Right lobe of liver (tissue), 6 donors: ENCODE results near the gene MCC. TPM values are rescaled to one million over a fixed set of nuclear protein-coding genes. Genes with fewer than 3 reads are reported as not detected.
A peak's percentile ranks its signal among the peaks of the same experiment; 100 is the strongest.

Source experiments
- ATAC-seq, 4 donors: fragments of 200-7000 bp; cut with Tn5 transposase; one replicate each; pipeline ENCODE4 v1.9.1; 2020; ENCODE audit warnings: mild to moderate bottlenecking in 4 of 4, moderate library complexity in 4 of 4
- DNase-seq, 3 donors: peaks; one replicate each; pipeline ENCODE4 v3.0.0-alpha.2; 2020
- H3K27ac ChIP-seq, 3 donors: fragments of 200-600 bp; one replicate each; pipeline ENCODE4 v1.8.0; 2022
- H3K27me3 ChIP-seq, 2 donors: fragments of 200-600 bp; one replicate each; pipeline ENCODE4 v1.8.0; 2022
- H3K36me3 ChIP-seq, 4 donors: fragments of 200-600 bp; sonication (generic) in 1 of 4; one replicate each; pipeline versions ENCODE4 v1.5.1 to v1.8.0; 2017 to 2022; ENCODE audit warnings: control low read depth in 1 of 4
- H3K4me1 ChIP-seq, 4 donors: fragments of 200-600 bp; sonication (generic) in 1 of 4; one replicate each; pipeline versions ENCODE4 v1.5.1 to v1.8.0; 2017 to 2022; ENCODE audit warnings: control low read depth in 1 of 4
- H3K4me3 ChIP-seq, 3 donors: fragments of 200-600 bp; one replicate each; pipeline ENCODE4 v1.8.0; 2022
- H3K9me3 ChIP-seq, 4 donors: fragments of 200-600 bp; sonication (generic) in 1 of 4; one replicate each; pipeline versions ENCODE4 v1.5.1 to v1.8.0; 2017 to 2022; ENCODE audit warnings: control low read depth in 1 of 4
- POLR2A ChIP-seq: fragments of 450-650 bp; IDR thresholded peaks from one replicate; pipeline ENCODE4 v1.6.1; 2017; ENCODE audit warnings: antibody characterized with exemption, mild to moderate bottlenecking
- WGBS: methylation state at CpG from one replicate; pipeline ENCODE4 v1.1.6; 2018; ENCODE audit warnings: low coverage, low lambda C conversion rate; ENCODE audit not compliant: insufficient coverage; ENCODE audit errors: missing lambda C conversion rate; 5-methylcytosine and 5-hydroxymethylcytosine counted together
- intact Hi-C, 2 donors: fragments of 100-400 bp; cut with DNase I; formaldehyde crosslinking; loops; one replicate each; pipeline versions ENCODE4 v1.11.2 to v1.14.1; 2022
- total RNA-seq, 6 experiments: library from RNA; depleted of rRNA in 2 of 6; stranded (reverse); fragments of >200 nt in 2 of 6; fragmentation: NEBNext Ultra II Directional in 3 of 6; extraction: Animal tissue kit (Norgen Biotek cat#: 25700) in 3 of 6; gene quantifications; one replicate each; pipeline versions ENCODE4 v1.1.0 to v1.2.4, GENCODE V29; 2016 to 2023
- TF ChIP-seq, protein P1 (sequence below), 4 donors: fragments of 200-600 bp in 3 of 4; fragments of 450-650 bp in 1 of 4; IDR thresholded peaks; one replicate each; pipeline versions ENCODE4 v1.5.1 to v1.8.0; 2016 to 2022; ENCODE audit warnings: antibody characterized with exemption in 4 of 4, mild to moderate bottlenecking in 2 of 4
- donor health status: DM: no; HTN: yes; CAD: no.
- donor health status: DM: no; HTN: no; CAD: no.
- donor health status: DM: no; HTN: no; CAD: no.
- donor health status: DM: no; HTN: yes; CAD: no.
- donor health status: DM: no; HTN: yes; CAD: no.

Gene MCC
- total RNA-seq, 6 experiments from 2014 or later: 23.1 to 35.2 (median 26.1) TPM

- H3K9me3 ChIP-seq: no peaks in the 10 kb centered on the region
- no peak overlapping the region for H3K4me3 ChIP-seq
- no peaks in the 10 kb centered on the region for H3K27me3 ChIP-seq
- H3K27ac ChIP-seq: no peak overlapping the region
- intact Hi-C loops: no loop called here
- H3K36me3 ChIP-seq: no peaks in the 10 kb centered on the region
- DNase-seq (no peak), ATAC-seq (no peak)
- WGBS: 72% methylated on average over 3 of the region's 3 CpGs
- H3K4me1 ChIP-seq: peaks cover 0 to 13% (median 1%) of the 10 kb centered on the region in 4 donors
- no peak for TF ChIP-seq POLR2A
- TF ChIP-seq, protein P1, sequence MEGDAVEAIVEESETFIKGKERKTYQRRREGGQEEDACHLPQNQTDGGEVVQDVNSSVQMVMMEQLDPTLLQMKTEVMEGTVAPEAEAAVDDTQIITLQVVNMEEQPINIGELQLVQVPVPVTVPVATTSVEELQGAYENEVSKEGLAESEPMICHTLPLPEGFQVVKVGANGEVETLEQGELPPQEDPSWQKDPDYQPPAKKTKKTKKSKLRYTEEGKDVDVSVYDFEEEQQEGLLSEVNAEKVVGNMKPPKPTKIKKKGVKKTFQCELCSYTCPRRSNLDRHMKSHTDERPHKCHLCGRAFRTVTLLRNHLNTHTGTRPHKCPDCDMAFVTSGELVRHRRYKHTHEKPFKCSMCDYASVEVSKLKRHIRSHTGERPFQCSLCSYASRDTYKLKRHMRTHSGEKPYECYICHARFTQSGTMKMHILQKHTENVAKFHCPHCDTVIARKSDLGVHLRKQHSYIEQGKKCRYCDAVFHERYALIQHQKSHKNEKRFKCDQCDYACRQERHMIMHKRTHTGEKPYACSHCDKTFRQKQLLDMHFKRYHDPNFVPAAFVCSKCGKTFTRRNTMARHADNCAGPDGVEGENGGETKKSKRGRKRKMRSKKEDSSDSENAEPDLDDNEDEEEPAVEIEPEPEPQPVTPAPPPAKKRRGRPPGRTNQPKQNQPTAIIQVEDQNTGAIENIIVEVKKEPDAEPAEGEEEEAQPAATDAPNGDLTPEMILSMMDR (IDR thresholded peaks at IDR 0.05): no peak
These were observed 508.5 kb downstream of the MCC start for GRCh38 chr5:112979723-112980122.

GRCh38 chr5:112978836-112979235 is 509.4 kb downstream of the MCC start:
- DNase-seq: no peak
- H3K27me3 ChIP-seq: no peaks in the 10 kb centered on the region
- H3K9me3 ChIP-seq: no peaks in the 10 kb centered on the region
- intact Hi-C loops: no loop called here
- TF ChIP-seq, protein P1 (IDR thresholded peaks at IDR 0.05): no peak
- no peak for TF ChIP-seq POLR2A
- WGBS: 21% methylated on average over 2 of the region's 2 CpGs
- ATAC-seq: no peak
- no peak overlapping the region for H3K4me3 ChIP-seq
- H3K36me3 ChIP-seq: no peaks in the 10 kb centered on the region
- H3K27ac ChIP-seq: no peak overlapping the region
- H3K4me1 ChIP-seq: peaks cover 0 to 13% (median 1%) of the 10 kb centered on the region in 4 donors

DNA sequence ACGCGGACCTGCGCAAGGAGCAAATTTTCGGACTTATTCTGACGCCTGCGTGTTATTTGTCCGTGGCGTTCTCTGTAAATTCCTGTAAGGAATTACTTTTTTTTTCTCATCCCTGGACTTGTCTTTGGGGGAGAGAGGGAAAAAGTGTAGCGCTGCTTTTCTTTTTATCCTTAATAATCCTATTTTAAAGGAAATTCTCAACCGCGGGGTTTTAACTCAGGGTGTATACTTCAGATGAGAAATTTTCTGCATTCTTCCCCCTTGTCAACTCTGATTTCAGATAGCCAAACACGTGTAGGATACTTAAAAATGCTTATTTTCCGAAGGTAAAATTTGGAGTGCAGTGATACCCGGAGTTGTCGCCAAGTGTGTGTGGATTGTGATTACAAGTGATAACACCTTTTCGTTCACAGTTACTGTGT is 510.8 kb downstream of the MCC start:
- H3K9me3 ChIP-seq: no peaks in the 10 kb centered on the region
- WGBS: under 1% methylated on average over 16 of the region's 16 CpGs
- peak overlapping the region; percentile 71 to 86 (median 84) for H3K4me3 ChIP-seq
- intact Hi-C loops: no loop called here
- TF ChIP-seq, protein P1 (IDR thresholded peaks at IDR 0.05): no peak
- no peak for TF ChIP-seq POLR2A
- peaks cover 0 to 13% (median 1%) of the 10 kb centered on the region in 4 donors for H3K4me1 ChIP-seq
- no peaks in the 10 kb centered on the region for H3K27me3 ChIP-seq
- no peaks in the 10 kb centered on the region for H3K36me3 ChIP-seq
- ATAC-seq: peak in 1 of 4 donors; percentile 2
- DNase-seq: no peak
- H3K27ac ChIP-seq: peak overlapping the region; percentile 60 to 80 (median 79)

GRCh38 chr5:112976432-112977309 is 511.6 kb downstream of the MCC start, which contains the start of gene DCP2:
Gene DCP2, plus strand, starts transcription at chr5:112976798. Its CDS starts 136 bp downstream, at chr5:112976934.
- WGBS: under 1% methylated on average over 44 of the region's 75 CpGs

More at GRCh38 chr5:112976432-112977309, 511.6 kb downstream of the MCC start, which contains the start of gene DCP2:
- Histone ChIP-seq H3K27me3 (no peaks in the 10 kb centered on the region), H3K27ac (peak within 1 kb of the TSS; percentile 60 to 80 (median 79)), H3K36me3 (no peaks in the 10 kb centered on the region), H3K4me3 (peak within 1 kb of the TSS; percentile 71 to 86 (median 84)), H3K9me3 (no peaks in the 10 kb centered on the region), H3K4me1 (peaks cover 0 to 13% (median 1%) of the 10 kb centered on the region in 4 donors)
- intact Hi-C loops: no loop called here
- peak; percentile 93 to 96 (median 95) for DNase-seq
- peak; percentile 98 to 99 (median 98) for ATAC-seq
- TF ChIP-seq POLR2A: peak; percentile 76
- TF ChIP-seq, protein P1 (IDR thresholded peaks at IDR 0.05): no peak
